WTC11 (cell line): ENCODE results near the gene NEURL2.

ENCODE experiments used
- NR1H2 ChIP-seq: sonication (generic); formaldehyde crosslinking; IDR thresholded peaks from 2 replicates; pipeline ENCODE4 v1.9.0; 2021; ENCODE audit warnings: mild to moderate bottlenecking, moderate library complexity, missing genetic modification reagents
- NR2C2 ChIP-seq: sonication (generic); formaldehyde crosslinking; IDR thresholded peaks from 2 replicates; pipeline ENCODE4 v1.8.0; 2022; ENCODE audit warnings: mild to moderate bottlenecking, missing genetic modification reagents
- TF ChIP-seq, protein P1 (sequence below): sonication (generic); formaldehyde crosslinking; IDR thresholded peaks from 2 replicates; pipeline ENCODE4 v1.8.1; 2022; ENCODE audit warnings: missing genetic modification reagents, borderline replicate concordance

- TF ChIP-seq NR2C2 (no peak), NR1H2 (CRISPR knock-in tag) (no peak)
- TF ChIP-seq, protein P1, sequence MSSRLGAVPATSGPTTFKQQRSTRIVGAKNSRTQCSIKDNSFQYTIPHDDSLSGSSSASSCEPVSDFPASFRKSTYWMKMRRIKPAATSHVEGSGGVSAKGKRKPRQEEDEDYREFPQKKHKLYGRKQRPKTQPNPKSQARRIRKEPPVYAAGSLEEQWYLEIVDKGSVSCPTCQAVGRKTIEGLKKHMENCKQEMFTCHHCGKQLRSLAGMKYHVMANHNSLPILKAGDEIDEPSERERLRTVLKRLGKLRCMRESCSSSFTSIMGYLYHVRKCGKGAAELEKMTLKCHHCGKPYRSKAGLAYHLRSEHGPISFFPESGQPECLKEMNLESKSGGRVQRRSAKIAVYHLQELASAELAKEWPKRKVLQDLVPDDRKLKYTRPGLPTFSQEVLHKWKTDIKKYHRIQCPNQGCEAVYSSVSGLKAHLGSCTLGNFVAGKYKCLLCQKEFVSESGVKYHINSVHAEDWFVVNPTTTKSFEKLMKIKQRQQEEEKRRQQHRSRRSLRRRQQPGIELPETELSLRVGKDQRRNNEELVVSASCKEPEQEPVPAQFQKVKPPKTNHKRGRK (CRISPR knock-in tag): no peak
Observed at GRCh38 chr20:45852326-45852725, 38.7 kb downstream of the NEURL2 start.
